HCT116 (cell line): ENCODE data around the gene GPR85. TPM values are rescaled to one million over a fixed set of nuclear protein-coding genes. Genes with fewer than 3 reads are reported as not detected.
A peak's percentile ranks its signal among the peaks of the same experiment; 100 is the strongest.

Experiments used
- ATAC-seq: fragments of 200-7000 bp; cut with Tn5 transposase; 2 replicates; pipeline ENCODE4 v1.9.1; 2020; ENCODE audit warnings: mild to moderate bottlenecking, moderate library complexity
- BruUV-seq: library from RNA; stranded (reverse); fragments of 400-500 nt; replicated peaks from 2 replicates; lab custom pipeline; 2021; lab: Mats Ljungman, UMichigan
- CTCF ChIA-PET: fragments of 300-600 bp; sonication (Branson Sonifier 250); formaldehyde crosslinking; loops from one replicate; lab custom pipeline; 2021; ENCODE audit warnings: antibody characterized with exemption; lab: Charles Lee
- POLR2A ChIA-PET: fragments of 300-600, 350-600 bp; sonication (Branson Sonifier 250); formaldehyde crosslinking; loops from one replicate; lab custom pipeline; 2021; ENCODE audit warnings: antibody characterized with exemption; lab: Charles Lee
- RAD21 ChIA-PET, 2 experiments: fragments of 300-600 bp; sonication (Branson Sonifier 250); formaldehyde crosslinking; loops; one replicate each; lab custom pipeline; 2023; ENCODE audit warnings: low total read pairs in 2 of 2; ENCODE audit not compliant: uncharacterized antibody in 2 of 2, unreplicated experiment in 2 of 2, low non-redundant PET in 1 of 2; lab: Charles Lee
- DNase-seq: peaks from one replicate; pipeline ENCODE4 v3.0.0-alpha.2; 2010; ENCODE audit warnings: low read depth, low spot score
- H2AFZ ChIP-seq: fragments of 200-600 bp; shearing (Covaris generic), sonication (generic); 2 replicates; pipeline ENCODE4 v1.6.1; 2017; ENCODE audit warnings: low read depth, mixed run types, mixed read lengths, antibody characterized with exemption, low read length; ENCODE audit not compliant: poor library complexity, severe bottlenecking
- H3K27ac ChIP-seq: 2 replicates; pipeline ENCODE4 v1.5.1; 2012; ENCODE audit warnings: low read depth, low read length
- H3K27me3 ChIP-seq: fragments of 200-600 bp; sonication (generic); 2 replicates; pipeline ENCODE4 v1.6.1; 2016; ENCODE audit warnings: mixed run types, low read length, mixed read lengths; ENCODE audit not compliant: insufficient read depth
- H3K36me3 ChIP-seq, 2 experiments: fragments of 200-500 bp in 1 of 2; fragments of 200-600 bp in 1 of 2; sonication (Bioruptor generic) in 1 of 2; sonication (generic) in 1 of 2; 2 replicates each; pipeline versions ENCODE4 v1.5.1 to v1.6.1; 2014 to 2016; ENCODE audit warnings: low read length in 2 of 2, inconsistent platforms in 1 of 2, mixed read lengths in 1 of 2, mixed run types in 1 of 2; ENCODE audit not compliant: insufficient read depth in 2 of 2, control insufficient read depth in 1 of 2
- H3K4me1 ChIP-seq, 2 experiments: fragments of 200-600 bp in 1 of 2; sonication (generic) in 1 of 2; 2 replicates each; pipeline versions ENCODE4 v1.5.1 to v1.6.1; 2012 to 2017; ENCODE audit warnings: low read length in 2 of 2, inconsistent platforms in 1 of 2, mild to moderate bottlenecking in 1 of 2, mixed read lengths in 1 of 2, mixed run types in 1 of 2, moderate library complexity in 1 of 2; ENCODE audit not compliant: insufficient read depth in 2 of 2, control insufficient read depth in 1 of 2
- H3K4me2 ChIP-seq: fragments of 200-600 bp; sonication (generic); 2 replicates; pipeline ENCODE4 v1.6.1; 2017; ENCODE audit warnings: mixed run types, low read length, mixed read lengths
- H3K4me3 ChIP-seq, 2 experiments: fragments of 200-600 bp in 1 of 2; sonication (generic) in 1 of 2; replicated peaks in 1 of 2; 2 replicates each; pipeline ENCODE4 v1.5.1; 2011 to 2016; ENCODE audit warnings: low read length in 2 of 2, control low read depth in 1 of 2, low read depth in 1 of 2, mild to moderate bottlenecking in 1 of 2, mixed read lengths in 1 of 2, mixed run types in 1 of 2
- H3K79me2 ChIP-seq: fragments of 200-600 bp; sonication (generic); 2 replicates; pipeline ENCODE4 v1.6.1; 2017; ENCODE audit warnings: mild to moderate bottlenecking, mixed run types, low read length, moderate library complexity, mixed read lengths; ENCODE audit not compliant: insufficient read depth
- H3K9ac ChIP-seq: fragments of 200-600 bp; sonication (generic); 2 replicates; pipeline ENCODE4 v1.6.1; 2016; ENCODE audit warnings: low read length, mixed read lengths
- H3K9me2 ChIP-seq: fragments of 200-600 bp; sonication (generic), shearing (Covaris generic); 2 replicates; pipeline ENCODE4 v1.6.1; 2017; ENCODE audit warnings: mixed run types, mild to moderate bottlenecking, moderate library complexity; ENCODE audit not compliant: insufficient read depth
- H3K9me3 ChIP-seq, 2 experiments: fragments of 200-500 bp in 1 of 2; fragments of 200-600 bp in 1 of 2; sonication (Bioruptor generic) in 1 of 2; sonication (generic) in 1 of 2; 2 replicates each; pipeline ENCODE4 v1.6.1; 2014 to 2017; ENCODE audit warnings: low read length in 2 of 2, mixed read lengths in 2 of 2, inconsistent platforms in 1 of 2, low read depth in 1 of 2, mild to moderate bottlenecking in 1 of 2, mixed run types in 1 of 2, moderate library complexity in 1 of 2; ENCODE audit not compliant: control insufficient read depth in 1 of 2, insufficient read depth in 1 of 2
- H4K20me1 ChIP-seq: fragments of 200-600 bp; sonication (generic), shearing (Covaris generic); 2 replicates; pipeline ENCODE4 v1.6.1; 2017; ENCODE audit warnings: mixed run types, mild to moderate bottlenecking, moderate library complexity; ENCODE audit not compliant: insufficient read depth
- ATF3 ChIP-seq: IDR thresholded peaks from 2 replicates; pipeline ENCODE4 v1.6.1; 2012
- CTCF ChIP-seq, 3 experiments: fragments of 200-600 bp in 1 of 3; sonication (generic) in 1 of 3; IDR thresholded peaks in 2 of 3; conservative IDR thresholded peaks in 1 of 3; 2 replicates each; pipeline ENCODE4 v1.5.1; 2012 to 2017; ENCODE audit warnings: low read depth in 2 of 3, low read length in 2 of 3, antibody characterized with exemption in 1 of 3, borderline replicate concordance in 1 of 3, control low read depth in 1 of 3, mild to moderate bottlenecking in 1 of 3, mixed read lengths in 1 of 3, mixed run types in 1 of 3, moderate library complexity in 1 of 3; ENCODE audit not compliant: insufficient read depth in 1 of 3
- ELF1 ChIP-seq: IDR thresholded peaks from 2 replicates; pipeline ENCODE4 v1.6.1; 2012; ENCODE audit warnings: low read depth, borderline replicate concordance
- EZH2phosphoT487 ChIP-seq: fragments of 200-600 bp; IDR thresholded peaks from 2 replicates; pipeline ENCODE4 v1.6.1; 2018; ENCODE audit warnings: antibody characterized with exemption, borderline replicate concordance
- JUND ChIP-seq: IDR thresholded peaks from 2 replicates; pipeline ENCODE4 v1.6.1; 2012
- MAX ChIP-seq: IDR thresholded peaks from 2 replicates; pipeline ENCODE4 v1.6.1; 2012
- POLR2AphosphoS5 ChIP-seq: IDR thresholded peaks from 2 replicates; pipeline ENCODE4 v1.6.1; 2011; ENCODE audit warnings: mild to moderate bottlenecking, low read depth, low read length, moderate library complexity
- RAD21 ChIP-seq: IDR thresholded peaks from 2 replicates; pipeline ENCODE4 v1.6.1; 2012; ENCODE audit warnings: low read depth, mild to moderate bottlenecking
- REST ChIP-seq: IDR thresholded peaks from 2 replicates; pipeline ENCODE4 v1.6.1; 2012; ENCODE audit warnings: low read depth
- SIN3A ChIP-seq: IDR thresholded peaks from 2 replicates; pipeline ENCODE4 v1.6.1; 2012; ENCODE audit warnings: low read depth
- SP1 ChIP-seq: IDR thresholded peaks from 2 replicates; pipeline ENCODE4 v1.6.1; 2012; ENCODE audit warnings: low read depth
- SRF ChIP-seq: IDR thresholded peaks from 2 replicates; pipeline ENCODE4 v1.6.1; 2012; ENCODE audit warnings: low read depth
- TCF7L2 ChIP-seq: IDR thresholded peaks from 2 replicates; pipeline ENCODE4 v1.7.0; 2011; ENCODE audit warnings: borderline replicate concordance, inconsistent platforms; ENCODE audit not compliant: insufficient read depth, insufficient read length; ENCODE audit errors: extremely low read depth
- YY1 ChIP-seq: IDR thresholded peaks from 2 replicates; pipeline ENCODE4 v1.6.1; 2011; ENCODE audit warnings: low read length, low read depth, moderate library complexity, mild to moderate bottlenecking; ENCODE audit not compliant: insufficient replicate concordance; ENCODE audit errors: extremely low read depth
- ZFX ChIP-seq: fragments of 450-650 bp; IDR thresholded peaks from 2 replicates; pipeline ENCODE4 v1.6.1; 2017
- ZNF274 ChIP-seq: fragments of 200-500 bp; sonication (Bioruptor generic); IDR thresholded peaks from 2 replicates; pipeline ENCODE4 v1.6.1; 2014; ENCODE audit warnings: mild to moderate bottlenecking, low read depth, low read length, inconsistent platforms
- intact Hi-C: fragments of 100-400 bp; cut with micrococcal nuclease; formaldehyde crosslinking; loops from 2 replicates; pipeline ENCODE4 v1.10.0; 2022
- total RNA-seq: library from RNA; stranded (reverse); gene quantifications from one replicate; pipeline ENCODE4 v1.2.1, GENCODE V29; 2021; ENCODE audit not compliant: unreplicated experiment

The GPR85 gene
- total RNA-seq, 1 experiment from 2014 or later: not detected

GRCh38 chr7:113120647-113121046, 34.0 kb upstream of the GPR85 start:
- H2AFZ ChIP-seq: no peak overlapping the region
- H3K27me3 ChIP-seq: no peaks in the 10 kb centered on the region
- H3K4me3 ChIP-seq: no peak overlapping the region
- peaks cover 0 to 11% of the 10 kb centered on the region in 2 experiments; a peak in 2 of 4 replicates for H3K4me1 ChIP-seq
- intact Hi-C loops: no loop called here
- peaks cover 6 to 8% of the 10 kb centered on the region in 2 experiments; a peak in 2 of 4 replicates for H3K36me3 ChIP-seq
- no peak for DNase-seq
- H3K4me2 ChIP-seq: no peak overlapping the region
- no peak for TF ChIP-seq TCF7L2
- RAD21 ChIA-PET: no interaction called here
- H3K9me3 ChIP-seq: no peaks in the 10 kb centered on the region
- H4K20me1 ChIP-seq: no peaks in the 10 kb centered on the region
- no peak overlapping the region for H3K9ac ChIP-seq
- BruUV-seq: no TSS peak
- no peaks in the 10 kb centered on the region for H3K9me2 ChIP-seq
- CTCF ChIA-PET: no interaction called here
- no peak overlapping the region for H3K27ac ChIP-seq
- H3K79me2 ChIP-seq: peaks cover 8% of the 10 kb centered on the region
- POLR2A ChIA-PET: no interaction called here
- ATAC-seq: no peak

GRCh38 chr7:113119429-113119828, 32.8 kb upstream of the GPR85 start:
- H3K27ac ChIP-seq: no peak overlapping the region
- H3K9me3 ChIP-seq: no peaks in the 10 kb centered on the region
- no peak for ATAC-seq
- H3K27me3 ChIP-seq: no peaks in the 10 kb centered on the region
- H3K79me2 ChIP-seq: peaks cover 8% of the 10 kb centered on the region
- no peak for TF ChIP-seq YY1
- TF ChIP-seq EZH2phosphoT487: no peak
- TF ChIP-seq ZNF274: no peak
- no peak for TF ChIP-seq SRF
- TF ChIP-seq ZFX: no peak
- TF ChIP-seq SIN3A: no peak
- TF ChIP-seq JUND: no peak
- TF ChIP-seq REST: no peak
- no peak for TF ChIP-seq CTCF (IDR thresholded peaks at IDR 0.05 in 2 of 3, conservative IDR thresholded peaks at IDR 0.05 in 1 of 3; ENCODE audit: borderline replicate concordance in 1 of 3, insufficient read depth in 1 of 3, low read depth in 2 of 3, low read length in 2 of 3)
- TF ChIP-seq ATF3: no peak
- TF ChIP-seq MAX: no peak
- no peak for TF ChIP-seq POLR2AphosphoS5
- TF ChIP-seq RAD21: no peak
- TF ChIP-seq SP1: no peak
- no peak for TF ChIP-seq ELF1
- TF ChIP-seq TCF7L2: no peak
- no peak overlapping the region for H3K9ac ChIP-seq
- no peak overlapping the region for H3K4me3 ChIP-seq
- intact Hi-C loops: no loop called here
- peaks cover 0 to 11% of the 10 kb centered on the region in 2 experiments; a peak in 2 of 4 replicates for H3K4me1 ChIP-seq
- no peaks in the 10 kb centered on the region for H3K9me2 ChIP-seq
- RAD21 ChIA-PET: no interaction called here
- BruUV-seq: no TSS peak
- no peaks in the 10 kb centered on the region for H4K20me1 ChIP-seq
- H2AFZ ChIP-seq: peak overlapping the region; percentile 84
- no peak overlapping the region for H3K4me2 ChIP-seq
- POLR2A ChIA-PET: no interaction called here
- peaks cover 8 to 9% of the 10 kb centered on the region in 2 experiments; a peak in 2 of 4 replicates for H3K36me3 ChIP-seq
- CTCF ChIA-PET: no interaction called here
- DNase-seq: no peak
